GM12878 (cell line): Measurements from ENCODE around the gene WNT11.

ENCODE experiments used
- ASH2L ChIP-seq: fragments of 300-600, 200-600 bp; sonication (generic); IDR thresholded peaks from 2 replicates; pipeline ENCODE4 v1.6.1; 2017; ENCODE audit warnings: low read depth, mild to moderate bottlenecking, borderline replicate concordance
- CTCF ChIP-seq, 3 experiments: IDR thresholded peaks in 2 of 3; conservative IDR thresholded peaks in 1 of 3; 2 replicates each; pipeline ENCODE4 v1.5.1; 2011; ENCODE audit warnings: low read depth in 3 of 3, low read length in 3 of 3, mild to moderate bottlenecking in 3 of 3, control low read depth in 2 of 3, moderate library complexity in 2 of 3, inconsistent platforms in 1 of 3, mixed read lengths in 1 of 3; ENCODE audit not compliant: control insufficient read depth in 2 of 3, insufficient read depth in 1 of 3; ENCODE audit errors: extremely low read depth in 1 of 3
- ESRRA ChIP-seq: IDR thresholded peaks from 2 replicates; pipeline ENCODE4 v1.6.1; 2012; ENCODE audit warnings: mild to moderate bottlenecking, low read length, improper control_type of control experiment
- EZH2 ChIP-seq: IDR thresholded peaks from 2 replicates; pipeline ENCODE4 v1.6.1; 2012; ENCODE audit warnings: low read depth, mild to moderate bottlenecking, control low read depth, inconsistent platforms, low read length, borderline replicate concordance; ENCODE audit not compliant: control insufficient read depth
- NRF1 ChIP-seq: conservative IDR thresholded peaks from 2 replicates; pipeline ENCODE4 v1.6.1; 2011; ENCODE audit warnings: mild to moderate bottlenecking, low read depth, low read length, improper control_type of control experiment
- PBX3 ChIP-seq: IDR thresholded peaks from 2 replicates; pipeline ENCODE4 v1.6.1; 2011; ENCODE audit warnings: mild to moderate bottlenecking, low read depth, low read length, moderate library complexity; ENCODE audit not compliant: insufficient replicate concordance
- POLR2A ChIP-seq: IDR thresholded peaks from 2 replicates; pipeline ENCODE4 v1.6.1; 2011; ENCODE audit warnings: low read depth, mild to moderate bottlenecking, low read length
- RFX5 ChIP-seq: IDR thresholded peaks from 2 replicates; pipeline ENCODE4 v1.6.1; 2011; ENCODE audit warnings: low read depth, low read length, improper control_type of control experiment
- TAF1 ChIP-seq: IDR thresholded peaks from 2 replicates; pipeline ENCODE4 v1.6.1; 2011; ENCODE audit warnings: mild to moderate bottlenecking, low read depth, low read length, borderline replicate concordance
- ZNF384 ChIP-seq: IDR thresholded peaks from 2 replicates; pipeline ENCODE4 v1.6.1; 2012; ENCODE audit warnings: low read depth, mild to moderate bottlenecking, low read length, improper control_type of control experiment, borderline replicate concordance

- TF ChIP-seq CTCF (IDR thresholded peaks at IDR 0.05 in 2 of 3, conservative IDR thresholded peaks at IDR 0.05 in 1 of 3; ENCODE audit: control insufficient read depth in 2 of 3, extremely low read depth in 1 of 3, insufficient read depth in 1 of 3, low read depth in 3 of 3, low read length in 3 of 3) (no peak), NRF1 (no peak), ZNF384 (no peak), ESRRA (no peak), TAF1 (no peak), ASH2L (no peak), RFX5 (no peak), PBX3 (no peak), POLR2A (no peak), EZH2 (no peak)
Measured at GRCh38 chr11:76233196-76233921, 27.1 kb upstream of the WNT11 start.
